Uterus (tissue), 2 donors: ENCODE results near the gene ENPP3.

Experiments used
- CTCF ChIP-seq, 4 experiments: fragments of 200-600 bp in 2 of 4; fragments of 450-650 bp in 2 of 4; sonication (generic) in 2 of 4; IDR thresholded peaks; one replicate each; pipeline ENCODE4 v1.5.1; 2016 to 2019; ENCODE audit warnings: antibody characterized with exemption in 4 of 4, mild to moderate bottlenecking in 2 of 4, moderate library complexity in 1 of 4
- POLR2A ChIP-seq, 2 donors: fragments of 450-650 bp; IDR thresholded peaks; one replicate each; pipeline ENCODE4 v1.6.1; 2016; ENCODE audit warnings: antibody characterized with exemption in 2 of 2, mild to moderate bottlenecking in 1 of 2, moderate library complexity in 1 of 2

- TF ChIP-seq CTCF (IDR thresholded peaks at IDR 0.05) (no peak), POLR2A (IDR thresholded peaks at IDR 0.05) (no peak)
These were observed 20.6 kb downstream of the ENPP3 start for GRCh38 chr6:131657630-131658111.
